GM12891 (cell line): ENCODE data around the gene SLC4A3.

Experiments
- POLR2A ChIP-seq: IDR thresholded peaks from 2 replicates; pipeline ENCODE4 v1.6.1; 2011; ENCODE audit warnings: low read depth, low read length, control low read depth
- POLR2AphosphoS5 ChIP-seq: IDR thresholded peaks from 2 replicates; pipeline ENCODE4 v1.6.1; 2011; ENCODE audit warnings: low read depth, low read length, control low read depth
- POU2F2 ChIP-seq: IDR thresholded peaks from 2 replicates; pipeline ENCODE4 v1.6.1; 2011; ENCODE audit warnings: low read depth, mild to moderate bottlenecking, control low read depth, low read length, moderate library complexity

DNA sequence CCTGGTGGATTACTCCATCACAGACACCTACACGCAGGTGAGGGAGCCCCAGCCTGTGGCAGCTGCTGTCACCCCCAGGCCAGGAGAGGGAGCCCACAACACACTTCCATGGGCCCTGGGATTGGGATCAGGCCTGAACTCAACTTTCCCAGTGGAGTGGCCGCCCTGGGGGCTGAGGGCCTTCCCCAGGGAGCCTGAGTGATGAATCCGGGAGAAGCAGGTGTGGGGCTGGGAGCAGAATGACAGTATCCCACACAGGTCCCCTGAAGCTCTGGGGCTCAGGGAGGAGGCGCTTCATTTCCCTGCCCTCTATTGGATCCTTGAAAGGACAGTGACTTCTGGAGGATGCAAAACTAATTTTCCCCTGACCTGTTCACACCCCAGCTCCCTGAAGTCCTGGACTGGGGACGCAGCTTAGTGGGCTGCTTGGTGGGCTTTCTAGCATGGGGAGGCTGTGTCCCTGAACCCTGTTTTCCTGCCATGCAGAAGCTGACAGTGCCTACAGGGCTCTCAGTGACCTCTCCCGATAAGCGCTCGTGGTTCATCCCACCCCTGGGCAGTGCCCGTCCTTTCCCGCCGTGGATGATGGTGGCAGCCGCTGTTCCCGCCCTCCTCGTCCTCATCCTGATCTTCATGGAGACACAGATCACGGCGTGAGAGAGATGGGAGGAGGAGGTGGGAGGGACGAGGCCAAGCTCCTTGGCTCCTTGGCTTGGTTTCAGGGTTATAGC lies 11.0 kb downstream of the SLC4A3 start:
- TF ChIP-seq POU2F2 (no peak), POLR2A (no peak), POLR2AphosphoS5 (no peak)
